ENCODE measurements around the gene GUCD1.
A peak's percentile ranks its signal among the peaks of the same experiment; 100 is the strongest.

GUCD1 gene

GRCh38 chr22:24523873-24524272, 31.1 kb downstream of the GUCD1 start:
- no peak overlapping the region for H3K27ac ChIP-seq
- TF ChIP-seq ZFX (IDR thresholded peaks at IDR 0.05) (no peak), CTCF (conservative IDR thresholded peaks at IDR 0.05) (no peak)

GRCh38 chr22:24521791-24522245, 33.1 kb downstream of the GUCD1 start:
- TF ChIP-seq CTCF (conservative IDR thresholded peaks at IDR 0.05) (peak; percentile 89), ZFX (IDR thresholded peaks at IDR 0.05) (no peak)
- peak overlapping the region; percentile 56 for H3K27ac ChIP-seq

- TF ChIP-seq CTCF (conservative IDR thresholded peaks at IDR 0.05) (no peak), ZFX (IDR thresholded peaks at IDR 0.05) (no peak)
- no peak overlapping the region for H3K27ac ChIP-seq
Measured at GRCh38 chr22:24519496-24519895, 35.4 kb downstream of the GUCD1 start.

GRCh38 chr22:24518771-24519485, 36.0 kb downstream of the GUCD1 start:
- TF ChIP-seq ZFX (IDR thresholded peaks at IDR 0.05): no peak
- TF ChIP-seq CTCF (conservative IDR thresholded peaks at IDR 0.05): no peak
- no peak overlapping the region for H3K27ac ChIP-seq

- TF ChIP-seq ZFX (IDR thresholded peaks at IDR 0.05) (no peak), CTCF (conservative IDR thresholded peaks at IDR 0.05) (no peak)
- no peak overlapping the region for H3K27ac ChIP-seq
Measured at GRCh38 chr22:24518228-24518627, 36.7 kb downstream of the GUCD1 start.

- TF ChIP-seq ZFX (IDR thresholded peaks at IDR 0.05): no peak
- TF ChIP-seq CTCF (conservative IDR thresholded peaks at IDR 0.05): no peak
- no peak overlapping the region for H3K27ac ChIP-seq
Measured at GRCh38 chr22:24517446-24517845, 37.5 kb downstream of the GUCD1 start.

GRCh38 chr22:24516301-24516737, 38.6 kb downstream of the GUCD1 start:
- no peak overlapping the region for H3K27ac ChIP-seq

More at GRCh38 chr22:24516301-24516737, 38.6 kb downstream of the GUCD1 start:
- TF ChIP-seq ZFX (IDR thresholded peaks at IDR 0.05): no peak
- TF ChIP-seq CTCF (conservative IDR thresholded peaks at IDR 0.05): no peak

Data from C4-2B (cell line).